Lower lobe of right lung (tissue), 2 donors: ENCODE data around the gene TBC1D4. TPM values are rescaled to one million over a fixed set of nuclear protein-coding genes. Genes with fewer than 3 reads are reported as not detected.

Source experiments
- ATAC-seq, 2 donors: fragments of 200-7000 bp; cut with Tn5 transposase; one replicate each; pipeline ENCODE4 v1.9.1; 2020 to 2022; ENCODE audit warnings: mild to moderate bottlenecking in 2 of 2, moderate library complexity in 2 of 2
- DNase-seq: peaks from one replicate; pipeline ENCODE4 v3.0.0-alpha.2; 2020
- H3K27ac ChIP-seq: fragments of 200-600 bp; one replicate; pipeline ENCODE4 v1.8.0; 2022
- H3K27me3 ChIP-seq: fragments of 200-600 bp; one replicate; pipeline ENCODE4 v1.8.0; 2022; ENCODE audit warnings: low read depth
- H3K36me3 ChIP-seq: fragments of 200-600 bp; one replicate; pipeline ENCODE4 v1.8.0; 2022; ENCODE audit warnings: mild to moderate bottlenecking
- H3K4me1 ChIP-seq: fragments of 200-600 bp; one replicate; pipeline ENCODE4 v1.8.0; 2022
- H3K4me3 ChIP-seq: fragments of 200-600 bp; one replicate; pipeline ENCODE4 v1.8.0; 2022; ENCODE audit warnings: mild to moderate bottlenecking
- H3K9me3 ChIP-seq: fragments of 200-600 bp; one replicate; pipeline ENCODE4 v1.8.0; 2022
- intact Hi-C: fragments of 100-400 bp; cut with DNase I; formaldehyde crosslinking; loops from one replicate; pipeline ENCODE4 v1.11.0; 2022
- total RNA-seq: library from RNA; stranded (reverse); fragmentation: NEBNext Ultra II Directional; extraction: Animal tissue kit (Norgen Biotek cat#: 25700); gene quantifications from one replicate; pipeline ENCODE4 v1.2.1, GENCODE V29; 2021
- TF ChIP-seq, protein P1 (sequence below): fragments of 200-600 bp; IDR thresholded peaks from one replicate; pipeline ENCODE4 v1.8.0; 2022; ENCODE audit warnings: antibody characterized with exemption, mild to moderate bottlenecking
- donor health status: DM: no; HTN: yes; CAD: no; lungs with severe emphysema.

TBC1D4 gene
- total RNA-seq, 1 donor from 2014 or later, result 30.4 TPM

DNA sequence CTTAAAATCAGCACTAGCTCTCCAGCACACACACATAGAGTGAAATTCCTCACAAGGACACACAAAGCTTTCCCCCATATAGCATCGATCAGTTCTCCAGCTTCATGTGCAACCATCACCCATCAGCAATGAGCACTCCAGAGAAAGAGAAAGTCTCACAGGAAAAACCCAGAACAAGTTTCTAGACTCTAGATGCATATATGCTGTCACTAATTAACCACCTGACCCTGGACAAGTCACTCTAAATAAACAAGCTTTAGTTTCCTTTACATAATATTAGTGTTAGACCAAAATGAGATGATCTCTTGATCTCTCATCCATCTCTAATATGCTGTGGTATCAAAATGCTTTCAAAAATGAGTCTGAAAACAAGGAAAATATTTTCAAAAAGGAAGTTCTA is 81.2 kb downstream of the TBC1D4 start:
- H3K4me1 ChIP-seq, result no peaks in the 10 kb centered on the region
- TF ChIP-seq, protein P1, sequence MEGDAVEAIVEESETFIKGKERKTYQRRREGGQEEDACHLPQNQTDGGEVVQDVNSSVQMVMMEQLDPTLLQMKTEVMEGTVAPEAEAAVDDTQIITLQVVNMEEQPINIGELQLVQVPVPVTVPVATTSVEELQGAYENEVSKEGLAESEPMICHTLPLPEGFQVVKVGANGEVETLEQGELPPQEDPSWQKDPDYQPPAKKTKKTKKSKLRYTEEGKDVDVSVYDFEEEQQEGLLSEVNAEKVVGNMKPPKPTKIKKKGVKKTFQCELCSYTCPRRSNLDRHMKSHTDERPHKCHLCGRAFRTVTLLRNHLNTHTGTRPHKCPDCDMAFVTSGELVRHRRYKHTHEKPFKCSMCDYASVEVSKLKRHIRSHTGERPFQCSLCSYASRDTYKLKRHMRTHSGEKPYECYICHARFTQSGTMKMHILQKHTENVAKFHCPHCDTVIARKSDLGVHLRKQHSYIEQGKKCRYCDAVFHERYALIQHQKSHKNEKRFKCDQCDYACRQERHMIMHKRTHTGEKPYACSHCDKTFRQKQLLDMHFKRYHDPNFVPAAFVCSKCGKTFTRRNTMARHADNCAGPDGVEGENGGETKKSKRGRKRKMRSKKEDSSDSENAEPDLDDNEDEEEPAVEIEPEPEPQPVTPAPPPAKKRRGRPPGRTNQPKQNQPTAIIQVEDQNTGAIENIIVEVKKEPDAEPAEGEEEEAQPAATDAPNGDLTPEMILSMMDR, result no peak
- H3K4me3 ChIP-seq, result no peak overlapping the region
- H3K36me3 ChIP-seq, result no peaks in the 10 kb centered on the region
- no peaks in the 10 kb centered on the region for H3K27me3 ChIP-seq
- intact Hi-C loops, result no loop called here
- no peak for ATAC-seq
- H3K27ac ChIP-seq, result no peak overlapping the region
- DNase-seq, result no peak
- H3K9me3 ChIP-seq, result no peaks in the 10 kb centered on the region

GRCh38 chr13:75399879-75400217 is 82.1 kb downstream of the TBC1D4 start:
- Histone ChIP-seq H3K27ac (no peak overlapping the region), H3K9me3 (no peaks in the 10 kb centered on the region), H3K4me3 (no peak overlapping the region), H3K36me3 (no peaks in the 10 kb centered on the region), H3K4me1 (no peaks in the 10 kb centered on the region), H3K27me3 (no peaks in the 10 kb centered on the region)
- no peak for ATAC-seq
- no peak for DNase-seq
- TF ChIP-seq, protein P1, result no peak
- intact Hi-C loops, result no loop called here

- TF ChIP-seq, protein P1, result no peak
- ATAC-seq (no peak), DNase-seq (no peak)
- Histone ChIP-seq H3K4me3 (no peak overlapping the region), H3K9me3 (no peaks in the 10 kb centered on the region), H3K27ac (no peak overlapping the region), H3K36me3 (no peaks in the 10 kb centered on the region), H3K27me3 (no peaks in the 10 kb centered on the region), H3K4me1 (no peaks in the 10 kb centered on the region)
- intact Hi-C loops, result no loop called here
Observed at GRCh38 chr13:75399168-75399878, 82.6 kb downstream of the TBC1D4 start.

GRCh38 chr13:75398072-75398471 is 83.9 kb downstream of the TBC1D4 start:
- Histone ChIP-seq H3K27ac (no peak overlapping the region), H3K4me1 (no peaks in the 10 kb centered on the region), H3K4me3 (no peak overlapping the region), H3K9me3 (no peaks in the 10 kb centered on the region), H3K36me3 (no peaks in the 10 kb centered on the region), H3K27me3 (no peaks in the 10 kb centered on the region)
- intact Hi-C loops, result no loop called here
- TF ChIP-seq, protein P1, result no peak
- DNase-seq (no peak), ATAC-seq (no peak)

GRCh38 chr13:75395901-75396300 is 86.1 kb downstream of the TBC1D4 start:
- DNase-seq (no peak), ATAC-seq (no peak)
- intact Hi-C loops, result no loop called here
- Histone ChIP-seq H3K27ac (no peak overlapping the region), H3K27me3 (no peaks in the 10 kb centered on the region), H3K4me3 (no peak overlapping the region), H3K36me3 (no peaks in the 10 kb centered on the region), H3K9me3 (no peaks in the 10 kb centered on the region), H3K4me1 (no peaks in the 10 kb centered on the region)
- TF ChIP-seq, protein P1, result no peak
